B cell (primary cell): ENCODE data around the gene CDC42EP4. TPM values are rescaled to one million over a fixed set of nuclear protein-coding genes. Genes with fewer than 3 reads are reported as not detected.

Source experiments
- ATAC-seq: fragments of 200-7000 bp; cut with Tn5 transposase; one replicate; pipeline ENCODE4 v1.10.0; 2021; ENCODE audit warnings: low read depth, mild to moderate bottlenecking, moderate number of reproducible peaks, moderate library complexity
- CTCF ChIA-PET: fragments of 350-600 bp; sonication (Branson Sonifier 250); formaldehyde crosslinking; loops from one replicate; lab custom pipeline; 2021; ENCODE audit warnings: antibody characterized with exemption, inconsistent platforms; lab: Charles Lee
- POLR2A ChIA-PET: fragments of 350-600 bp; sonication (Branson Sonifier 250); formaldehyde crosslinking; loops from one replicate; lab custom pipeline; 2021; ENCODE audit warnings: antibody characterized with exemption; lab: Charles Lee
- DNase-seq: peaks from one replicate; pipeline ENCODE4 v3.0.0; 2013
- H2AFZ ChIP-seq: 2 replicates; pipeline ENCODE4 v1.6.1; 2012; ENCODE audit warnings: mild to moderate bottlenecking, low read depth, low read length; ENCODE audit not compliant: insufficient read depth, poor library complexity, severe bottlenecking
- H3K27ac ChIP-seq, 2 donors: 1 replicate in 1 of 2; 2 replicates in 1 of 2; pipeline ENCODE4 v1.5.1; 2012 to 2013; ENCODE audit warnings: low read length in 2 of 2, mild to moderate bottlenecking in 2 of 2, moderate library complexity in 1 of 2
- H3K27me3 ChIP-seq, 4 experiments: fragments of 200-600 bp in 1 of 4; sonication (generic) in 1 of 4; replicated peaks in 1 of 4; 1 replicate in 2 of 4; 2 replicates in 2 of 4; pipeline versions ENCODE4 v1.6.1 to v1.7.0; 2013 to 2016; ENCODE audit warnings: low read length in 3 of 4, mild to moderate bottlenecking in 2 of 4, mixed read lengths in 1 of 4, moderate library complexity in 1 of 4; ENCODE audit not compliant: insufficient read depth in 4 of 4, control insufficient read depth in 3 of 4; ENCODE audit errors: control extremely low read depth in 1 of 4
- H3K36me3 ChIP-seq, 2 experiments: replicated peaks in 1 of 2; 1 replicate in 1 of 2; 2 replicates in 1 of 2; pipeline versions ENCODE4 v1.6.1 to v1.7.1; 2013; ENCODE audit warnings: low read length in 1 of 2; ENCODE audit not compliant: insufficient read depth in 2 of 2, control insufficient read depth in 1 of 2; ENCODE audit errors: control extremely low read depth in 1 of 2, extremely low read depth in 1 of 2
- H3K4me1 ChIP-seq, 2 donors: fragments of 200-600 bp in 1 of 2; sonication (generic) in 1 of 2; 1 replicate in 1 of 2; 2 replicates in 1 of 2; pipeline versions ENCODE4 v1.5.1 to v1.6.1; 2013 to 2017; ENCODE audit warnings: low read length in 2 of 2; ENCODE audit not compliant: control insufficient read depth in 2 of 2, insufficient read depth in 2 of 2
- H3K4me2 ChIP-seq: replicated peaks from 2 replicates; pipeline ENCODE3; 2012; ENCODE audit warnings: mild to moderate bottlenecking, low read depth, low read length; ENCODE audit not compliant: poor library complexity, severe bottlenecking
- H3K4me3 ChIP-seq, 5 experiments: fragments of 200-600 bp in 1 of 5; sonication (generic) in 1 of 5; 1 replicate in 3 of 5; 2 replicates in 2 of 5; pipeline versions ENCODE4 v1.5.1 to v1.7.0; 2011 to 2016; ENCODE audit warnings: low read length in 4 of 5, mild to moderate bottlenecking in 4 of 5, low read depth in 2 of 5, control low read depth in 1 of 5, moderate library complexity in 1 of 5; ENCODE audit not compliant: insufficient read depth in 1 of 5; ENCODE audit errors: control extremely low read depth in 1 of 5, extremely low read depth in 1 of 5
- H3K79me2 ChIP-seq: fragments of 200-600 bp; sonication (generic); one replicate; pipeline ENCODE4 v1.6.0; 2016; ENCODE audit warnings: low read length; ENCODE audit not compliant: control insufficient read depth, insufficient read depth
- H3K9ac ChIP-seq: fragments of 200-600 bp; sonication (generic); 2 replicates; pipeline ENCODE4 v1.6.1; 2017; ENCODE audit warnings: mild to moderate bottlenecking, low read length, moderate library complexity
- H3K9me3 ChIP-seq, 3 donors: one replicate each; pipeline versions ENCODE4 v1.6.1 to v1.7.1; 2013; ENCODE audit warnings: low read length in 2 of 3; ENCODE audit not compliant: control insufficient read depth in 2 of 3, insufficient read depth in 1 of 3; ENCODE audit errors: control extremely low read depth in 1 of 3
- H4K20me1 ChIP-seq: 2 replicates; pipeline ENCODE4 v1.6.0; 2012; ENCODE audit warnings: mild to moderate bottlenecking, low read length; ENCODE audit not compliant: insufficient read depth, control insufficient read depth, poor library complexity, severe bottlenecking
- H3K27ac Mint-ChIP-seq: one replicate; pipeline ENCODE4 v1.8.0; 2021; ENCODE audit warnings: mixed read lengths
- H3K27me3 Mint-ChIP-seq: one replicate; pipeline ENCODE4 v1.8.0; 2021; ENCODE audit warnings: mixed read lengths
- H3K4me1 Mint-ChIP-seq: one replicate; pipeline ENCODE4 v1.8.0; 2021; ENCODE audit warnings: mixed read lengths
- H3K4me3 Mint-ChIP-seq: one replicate; pipeline ENCODE4 v1.8.0; 2021; ENCODE audit warnings: mixed read lengths
- H3K9me3 Mint-ChIP-seq: one replicate; pipeline ENCODE4 v1.8.0; 2022; ENCODE audit warnings: mixed read lengths; ENCODE audit not compliant: insufficient read depth
- EZH2 ChIP-seq: IDR thresholded peaks from 2 replicates; pipeline ENCODE4 v1.6.1; 2012; ENCODE audit warnings: borderline replicate concordance, low read depth, mild to moderate bottlenecking, moderate library complexity, low read length; ENCODE audit not compliant: insufficient read depth, poor library complexity, severe bottlenecking
- WGBS: methylation state at CpG from one replicate; pipeline ENCODE4 v1.1.5; 2013; ENCODE audit warnings: missing lambda C conversion rate; ENCODE audit not compliant: insufficient coverage; 5-methylcytosine and 5-hydroxymethylcytosine counted together
- intact Hi-C: fragments of 100-400 bp; cut with micrococcal nuclease; formaldehyde crosslinking; loops from one replicate; pipeline ENCODE4 v1.10.0; 2022
- polyA plus RNA-seq: library from polyadenylated mRNA; depleted of rRNA; stranded (reverse); fragments of >200 nt; gene quantifications from 2 replicates; pipeline ENCODE4 v1.2.3, GENCODE V29; 2012
- total RNA-seq, 2 donors: library from RNA; stranded (reverse); fragments of 120-200 nt in 1 of 2; gene quantifications; 1 replicate in 1 of 2; 2 replicates in 1 of 2; pipeline versions ENCODE4 v1.2.3 to v1.2.4, GENCODE V29; 2013 to 2022
- TF ChIP-seq, protein P1 (sequence below): fragments of 200-600 bp; IDR thresholded peaks from one replicate; pipeline ENCODE4 v1.8.0; 2022; ENCODE audit warnings: antibody characterized with exemption, mild to moderate bottlenecking

CDC42EP4 gene
- total and polyA plus RNA-seq, 2 donors (not counting 1 experiment from before 2014, with no cell fraction given): 0.79 to 2.0 TPM

DNA sequence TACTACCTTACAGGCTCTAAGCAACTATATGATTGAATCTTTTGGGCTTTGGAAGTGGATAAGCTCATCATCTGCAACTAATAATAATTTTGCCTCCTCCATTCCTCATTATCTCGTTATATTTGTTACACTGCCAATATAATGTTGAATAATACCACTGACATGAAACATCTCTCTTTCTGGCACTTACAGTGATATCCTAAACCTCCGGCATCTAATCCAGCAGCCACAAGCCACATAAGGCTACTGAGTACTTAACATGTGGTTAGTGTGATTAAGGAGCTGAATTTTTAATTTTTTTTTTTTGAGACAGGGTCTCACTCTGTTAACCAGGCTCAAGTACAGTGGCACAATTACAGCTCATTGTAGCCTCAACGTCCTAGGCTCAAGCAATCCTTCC lies 9.6 kb downstream of the CDC42EP4 start:
- no peak overlapping the region for H3K27ac ChIP-seq
- DNase-seq: no peak
- Mint-ChIP-seq H3K27me3 (peaks cover 15% of the 10 kb centered on the region), H3K4me1 (peaks cover 1% of the 10 kb centered on the region), H3K9me3 (no peaks in the 10 kb centered on the region), H3K27ac (no peak overlapping the region), H3K4me3 (no peak overlapping the region)
- H3K9me3 ChIP-seq: no peaks in the 10 kb centered on the region
- intact Hi-C loops: no loop called here
- no peak overlapping the region for H2AFZ ChIP-seq
- H3K36me3 ChIP-seq: no peaks in the 10 kb centered on the region
- peaks cover 0 to 13% (median 4%) of the 10 kb centered on the region in 4 experiments for H3K27me3 ChIP-seq
- no peak overlapping the region for H3K4me2 ChIP-seq
- H3K79me2 ChIP-seq: no peaks in the 10 kb centered on the region
- H4K20me1 ChIP-seq: no peaks in the 10 kb centered on the region
- H3K4me1 ChIP-seq: no peaks in the 10 kb centered on the region
- no peak overlapping the region for H3K4me3 ChIP-seq
- ChIA-PET CTCF (no interaction called here), POLR2A (no interaction called here)
- ATAC-seq: no peak
- TF ChIP-seq EZH2: no peak
- TF ChIP-seq, protein P1, sequence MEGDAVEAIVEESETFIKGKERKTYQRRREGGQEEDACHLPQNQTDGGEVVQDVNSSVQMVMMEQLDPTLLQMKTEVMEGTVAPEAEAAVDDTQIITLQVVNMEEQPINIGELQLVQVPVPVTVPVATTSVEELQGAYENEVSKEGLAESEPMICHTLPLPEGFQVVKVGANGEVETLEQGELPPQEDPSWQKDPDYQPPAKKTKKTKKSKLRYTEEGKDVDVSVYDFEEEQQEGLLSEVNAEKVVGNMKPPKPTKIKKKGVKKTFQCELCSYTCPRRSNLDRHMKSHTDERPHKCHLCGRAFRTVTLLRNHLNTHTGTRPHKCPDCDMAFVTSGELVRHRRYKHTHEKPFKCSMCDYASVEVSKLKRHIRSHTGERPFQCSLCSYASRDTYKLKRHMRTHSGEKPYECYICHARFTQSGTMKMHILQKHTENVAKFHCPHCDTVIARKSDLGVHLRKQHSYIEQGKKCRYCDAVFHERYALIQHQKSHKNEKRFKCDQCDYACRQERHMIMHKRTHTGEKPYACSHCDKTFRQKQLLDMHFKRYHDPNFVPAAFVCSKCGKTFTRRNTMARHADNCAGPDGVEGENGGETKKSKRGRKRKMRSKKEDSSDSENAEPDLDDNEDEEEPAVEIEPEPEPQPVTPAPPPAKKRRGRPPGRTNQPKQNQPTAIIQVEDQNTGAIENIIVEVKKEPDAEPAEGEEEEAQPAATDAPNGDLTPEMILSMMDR: no peak
- no peak overlapping the region for H3K9ac ChIP-seq
- 90% methylated on average over 1 of the region's 3 CpGs for WGBS

DNA sequence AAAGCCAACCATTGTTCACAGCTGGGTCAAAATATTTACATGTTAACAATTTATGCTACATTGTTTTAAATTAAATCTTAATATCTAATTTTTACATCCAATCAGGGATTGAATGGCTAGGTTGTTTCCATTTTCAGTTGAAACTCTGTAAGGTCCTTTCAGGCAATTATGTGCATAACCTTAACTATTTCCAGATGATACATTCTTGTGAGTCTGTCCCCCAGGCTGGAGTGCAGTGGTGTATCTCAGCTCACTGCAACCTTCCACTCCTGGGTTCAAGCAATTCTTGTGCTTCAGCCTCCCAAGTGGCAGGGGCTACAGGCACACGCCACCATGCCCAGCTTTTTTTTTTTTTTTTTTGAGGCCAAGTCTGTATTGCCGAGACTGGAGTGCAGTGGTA lies 10.4 kb downstream of the CDC42EP4 start:
- no peaks in the 10 kb centered on the region for H3K79me2 ChIP-seq
- CTCF ChIA-PET: no interaction called here

More for the DNA sequence above, 10.4 kb downstream of the CDC42EP4 start:
- Histone ChIP-seq H3K27ac (no peak overlapping the region), H3K9me3 (no peaks in the 10 kb centered on the region), H4K20me1 (no peaks in the 10 kb centered on the region), H3K9ac (no peak overlapping the region), H3K4me1 (no peaks in the 10 kb centered on the region), H3K27me3 (peaks cover 0 to 5% (median 2%) of the 10 kb centered on the region in 4 experiments), H3K4me3 (no peak overlapping the region), H3K4me2 (no peak overlapping the region), H3K36me3 (no peaks in the 10 kb centered on the region), H2AFZ (no peak overlapping the region)
- H3K27me3 Mint-ChIP-seq: peaks cover 15% of the 10 kb centered on the region
- intact Hi-C loops: no loop called here
- TF ChIP-seq, protein P1: no peak
- no peak for TF ChIP-seq EZH2
- no peak overlapping the region for H3K27ac Mint-ChIP-seq
- H3K4me1 Mint-ChIP-seq: peaks cover 1% of the 10 kb centered on the region
- H3K9me3 Mint-ChIP-seq: no peaks in the 10 kb centered on the region
- WGBS: 92% methylated on average over 1 of the region's 2 CpGs
- ATAC-seq (no peak), DNase-seq (no peak)
- POLR2A ChIA-PET: no interaction called here
- H3K4me3 Mint-ChIP-seq: no peak overlapping the region
